GM18511 (cell line): ENCODE data around the gene OBSCN.

Experiments
- ATAC-seq: cut with Tn5 transposase; IDR thresholded peaks from one replicate; pipeline ENCODE4 v1.9.1; 2021; ENCODE audit warnings: mild to moderate bottlenecking, moderate library complexity; ENCODE audit not compliant: unreplicated experiment

Gene OBSCN

GRCh38 chr1:228428412-228428811 is 220.6 kb downstream of the OBSCN start:
- no peak for ATAC-seq
